Activated CD4-positive, alpha-beta T cell treated with anti-CD3 and anti-CD28 coated beads, Interleukin-10, Interleukin-2, amounts not matched to agents 100 ng/mL and 50 ng/mL, durations not matched to agents 16 hours and 8 hours (primary cell): ENCODE measurements around the gene GALNTL6.
"Not testable (repeated sequence)": the region's sequence is repeated elsewhere in the genome, so short reads cannot be mapped to it uniquely, and the experiment has no call there.

Source experiments
- DNase-seq: peaks from one replicate; pipeline ENCODE4 v3.0.0-alpha.2; 2020

The GALNTL6 gene

GRCh38 chr4:172830295-172830764, 1017.1 kb downstream of the GALNTL6 start:
- DNase-seq = no peak

- DNase-seq = no peak
Observed at GRCh38 chr4:172836661-172837060, 1023.5 kb downstream of the GALNTL6 start.

- no peak for DNase-seq
Observed at GRCh38 chr4:172838111-172838510, 1024.9 kb downstream of the GALNTL6 start.

DNA sequence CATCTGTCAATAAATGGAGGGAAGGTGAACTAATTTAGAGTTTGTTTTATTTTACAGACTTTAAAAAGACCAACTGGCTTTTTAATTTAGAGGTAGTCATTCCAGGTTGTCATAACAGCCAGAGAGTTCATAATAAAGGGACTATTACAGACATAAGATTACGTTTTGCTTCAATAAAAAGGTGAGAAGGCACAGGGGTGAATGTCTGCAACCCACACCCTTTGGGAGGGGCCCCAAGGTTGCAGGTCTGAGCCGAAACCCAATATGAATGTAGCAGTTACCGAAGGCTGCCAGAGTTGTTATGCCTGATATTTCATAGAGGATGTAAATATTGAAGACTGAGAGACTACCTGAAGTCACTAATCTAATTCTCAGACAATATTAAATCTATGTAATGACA, 1025.7 kb downstream of the GALNTL6 start:
- no peak for DNase-seq

DNA sequence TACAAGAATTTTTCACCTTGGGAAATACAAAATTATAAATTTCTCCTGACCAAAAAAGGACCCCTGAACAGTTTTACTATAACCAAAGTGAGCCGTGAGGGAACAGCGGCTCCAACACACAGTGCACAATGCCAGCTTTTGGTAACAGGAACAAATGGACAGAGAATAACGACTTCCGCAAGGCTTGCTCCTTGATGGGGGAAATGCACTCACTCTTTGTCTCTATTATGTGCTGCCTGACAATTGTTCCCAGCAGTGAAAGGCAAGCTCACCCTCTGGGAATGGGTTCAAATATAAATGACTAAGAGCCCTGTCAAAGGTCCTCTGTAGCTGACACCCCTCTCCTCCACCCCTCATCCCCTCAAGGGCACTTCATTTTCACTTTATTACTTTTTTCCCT, 1029.6 kb downstream of the GALNTL6 start:
- no peak for DNase-seq

GRCh38 chr4:172843192-172843591, 1030.0 kb downstream of the GALNTL6 start:
- DNase-seq = no peak

GRCh38 chr4:172844556-172844955, 1031.4 kb downstream of the GALNTL6 start:
- no peak for DNase-seq

DNA sequence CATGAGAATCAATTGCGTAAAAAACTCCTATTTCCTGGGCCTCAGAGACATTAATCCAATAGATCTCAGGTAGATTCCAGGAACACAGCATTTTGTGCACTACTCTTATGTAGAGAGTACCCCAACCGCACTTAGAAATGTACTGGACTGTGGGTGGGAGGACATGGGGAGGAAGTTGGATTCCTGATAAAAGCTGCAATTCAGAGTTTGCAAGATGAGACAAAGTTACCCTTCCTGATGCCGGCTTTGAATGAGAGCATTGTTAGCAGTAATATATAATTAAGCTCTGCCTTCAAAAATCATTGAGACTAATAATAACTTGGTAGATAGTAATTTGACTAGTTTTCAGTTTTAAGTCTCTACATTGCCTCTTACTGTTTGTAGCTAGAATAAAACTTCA, 1032.1 kb downstream of the GALNTL6 start:
- DNase-seq = no peak

- no peak for DNase-seq
Observed at GRCh38 chr4:172850838-172851237, 1037.6 kb downstream of the GALNTL6 start.

DNA sequence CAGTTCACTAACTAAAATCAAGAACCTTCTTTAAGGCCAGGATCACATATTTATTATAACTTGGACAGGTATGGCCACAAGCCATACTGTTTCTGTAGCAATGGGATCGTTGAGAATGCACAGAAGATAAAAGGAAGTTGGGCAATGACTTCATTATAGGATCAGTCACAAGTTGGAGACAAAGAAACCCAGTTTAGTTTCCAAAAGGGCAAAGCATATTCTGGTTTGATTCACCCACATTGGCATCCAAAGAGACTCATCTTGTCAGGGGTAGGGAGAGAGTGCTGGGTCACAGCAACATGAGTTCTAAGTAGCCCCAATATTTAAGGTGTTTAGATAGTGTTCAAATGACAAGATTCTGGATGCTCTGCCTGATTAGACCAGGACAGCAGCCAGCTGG, 1038.3 kb downstream of the GALNTL6 start:
- DNase-seq = no peak

DNA sequence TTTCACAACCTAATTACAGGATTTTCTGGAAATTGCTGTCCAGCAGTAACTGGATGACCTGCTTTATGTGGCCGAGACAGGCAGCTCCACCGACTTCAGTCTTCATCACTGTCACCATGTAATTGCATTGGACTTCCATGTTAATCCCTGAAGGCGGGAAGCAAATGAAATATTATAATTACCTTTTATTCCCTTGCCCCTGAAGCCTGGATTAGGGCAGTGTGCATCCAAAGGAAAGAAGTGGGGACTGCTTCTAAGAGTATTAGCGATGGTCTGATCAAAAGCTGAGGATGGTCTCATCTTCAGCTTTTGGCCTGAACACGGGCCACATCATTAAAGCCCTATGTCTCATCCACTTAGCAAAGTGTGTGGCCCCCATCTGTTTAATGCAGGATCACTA, 1043.8 kb downstream of the GALNTL6 start:
- DNase-seq = no peak

DNA sequence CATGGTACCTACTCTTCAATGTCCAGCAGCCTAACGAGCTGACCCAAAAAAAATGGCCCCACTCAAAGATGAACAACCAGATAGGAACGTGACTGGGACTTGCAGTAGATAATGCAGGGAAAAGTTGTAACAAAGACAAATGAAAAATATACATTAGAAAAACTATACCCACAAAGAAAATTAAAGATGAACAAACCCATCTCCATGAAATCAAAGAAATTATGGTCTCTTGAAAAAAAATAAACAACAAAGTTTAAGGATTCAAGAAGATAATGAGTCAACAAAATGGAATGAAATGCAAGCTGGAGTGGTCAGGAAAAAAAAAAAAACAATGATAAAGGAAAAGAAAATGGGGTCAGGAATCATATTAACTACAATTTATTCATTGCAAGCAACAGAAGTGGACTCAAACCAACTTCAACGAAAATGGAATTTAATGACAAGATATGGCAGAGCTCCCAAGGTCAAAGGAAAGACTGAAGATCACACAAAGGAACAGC, 1045.6 kb downstream of the GALNTL6 start:
- no peak for DNase-seq

GRCh38 chr4:172865103-172865502, 1051.9 kb downstream of the GALNTL6 start:
- no peak for DNase-seq

GRCh38 chr4:172865531-172866127, 1052.4 kb downstream of the GALNTL6 start:
- DNase-seq = no peak

- no peak for DNase-seq
Observed at GRCh38 chr4:172866421-172866820, 1053.2 kb downstream of the GALNTL6 start.

DNA sequence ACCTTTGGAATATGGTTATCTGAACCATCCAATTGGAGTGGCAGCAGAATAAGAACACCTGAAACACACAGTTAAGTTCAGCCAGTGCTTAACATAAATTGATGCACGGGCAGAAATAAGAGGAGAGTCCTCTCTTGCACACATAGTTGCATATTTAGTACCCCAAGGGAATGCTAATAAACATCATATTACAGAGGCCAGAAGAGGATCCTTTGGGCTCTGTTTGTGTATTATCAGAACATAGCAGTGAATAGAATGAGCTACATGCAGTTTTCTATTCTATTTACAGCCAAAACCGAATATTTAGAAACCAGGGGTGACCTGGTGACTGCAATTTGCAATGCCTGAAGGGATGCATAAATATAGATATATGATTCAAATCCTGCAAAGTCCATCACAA, 1054.6 kb downstream of the GALNTL6 start:
- DNase-seq = no peak

DNA sequence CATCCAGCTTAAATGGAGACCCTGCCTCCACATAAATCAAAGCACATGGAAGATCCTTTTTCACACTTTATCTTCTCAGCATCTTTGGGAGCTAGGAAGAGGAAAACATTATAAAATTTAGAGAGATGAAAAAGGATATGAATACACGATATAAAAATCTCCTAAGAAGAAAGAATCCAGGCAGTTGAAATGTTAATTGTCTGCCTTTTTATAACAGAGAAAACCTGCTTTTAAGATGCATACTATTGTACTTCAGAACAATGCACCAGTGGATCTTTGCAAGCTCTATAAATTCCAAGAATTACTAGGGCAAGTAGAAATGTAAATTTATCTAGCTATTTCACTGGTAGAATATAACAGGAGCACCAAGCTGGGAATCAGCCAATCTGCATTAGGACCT, 1055.1 kb downstream of the GALNTL6 start:
- DNase-seq = no peak

GRCh38 chr4:172869621-172870268, 1056.5 kb downstream of the GALNTL6 start:
- no peak for DNase-seq

- no peak for DNase-seq
Observed at GRCh38 chr4:172871381-172871780, 1058.2 kb downstream of the GALNTL6 start.

GRCh38 chr4:172874944-172875343, 1061.7 kb downstream of the GALNTL6 start:
- no peak for DNase-seq

- no peak for DNase-seq
Observed at GRCh38 chr4:172876394-172876793, 1063.2 kb downstream of the GALNTL6 start.

DNA sequence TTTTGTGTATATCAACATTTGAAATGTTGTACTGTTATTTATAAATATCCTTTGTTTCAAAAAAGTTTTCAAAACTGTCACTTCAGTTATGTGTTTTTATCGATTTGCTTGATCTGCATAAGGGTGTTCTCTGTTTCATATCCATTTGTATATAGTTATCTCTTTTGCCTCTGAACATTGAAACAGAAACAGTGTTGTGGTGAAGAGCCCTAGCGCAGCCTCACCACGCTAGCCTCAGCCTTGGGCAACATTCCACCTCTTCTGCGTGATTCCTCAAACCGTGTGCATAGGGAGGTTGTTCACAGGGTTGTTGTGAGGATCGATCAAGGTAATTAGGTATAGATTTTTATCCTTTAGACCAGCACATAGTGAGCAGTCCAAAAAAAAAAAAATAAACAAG, 1068.4 kb downstream of the GALNTL6 start:
- DNase-seq = no peak

GRCh38 chr4:172887358-172887757, 1074.2 kb downstream of the GALNTL6 start:
- not testable (repeated sequence) for DNase-seq

DNA sequence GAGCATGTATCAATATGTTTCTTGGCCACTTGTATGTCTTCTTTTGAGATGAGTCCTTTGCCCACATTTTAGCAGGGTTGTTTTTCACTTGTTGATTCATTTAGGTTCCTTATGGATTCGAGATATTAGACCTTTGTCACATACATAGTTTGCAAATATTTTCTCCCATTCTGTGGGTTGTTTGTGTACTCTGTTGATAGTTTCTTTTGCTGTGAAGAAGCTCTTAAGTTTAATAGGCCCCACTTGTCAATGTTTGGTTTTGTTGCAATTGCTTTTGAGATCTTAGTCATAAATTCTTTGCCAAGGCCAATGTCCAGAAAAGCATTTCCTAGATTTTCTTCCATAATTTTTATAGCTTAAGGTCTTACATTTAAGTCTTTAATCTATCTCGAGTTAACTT, 1074.8 kb downstream of the GALNTL6 start:
- DNase-seq = no peak

DNA sequence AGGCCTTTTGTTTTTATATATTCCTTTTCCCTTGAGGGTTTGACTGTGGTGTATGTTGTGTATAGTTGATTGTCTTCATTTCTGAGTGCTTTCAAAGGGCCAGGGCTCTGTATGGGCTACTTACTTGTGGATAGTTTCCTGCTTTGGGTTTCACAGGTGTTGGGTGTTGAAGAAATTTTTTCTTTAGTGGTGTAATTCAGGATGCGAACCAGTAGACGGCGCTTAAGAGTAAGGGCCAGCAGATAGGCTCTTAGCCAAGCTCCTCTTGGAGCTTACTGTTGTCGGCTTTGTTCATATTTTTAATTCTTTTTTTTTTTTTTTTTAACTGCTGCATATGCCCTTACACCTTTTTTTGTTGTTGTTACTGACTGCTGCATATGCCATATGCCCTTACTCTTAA, 1079.1 kb downstream of the GALNTL6 start:
- DNase-seq = peak; percentile 5
